Ovary (tissue), 9 donors: ENCODE results near the gene OCA2. TPM values are rescaled to one million over a fixed set of nuclear protein-coding genes. Genes with fewer than 3 reads are reported as not detected.
"Not testable (repeated sequence)": the region's sequence is repeated elsewhere in the genome, so short reads cannot be mapped to it uniquely, and the experiment has no call there.

Experiments used
- DNase-seq, 5 donors: peaks; one replicate each; pipeline ENCODE4 v3.0.0-alpha.2; 2019 to 2020
- H3K27ac ChIP-seq, 2 donors: fragments of 200-600 bp; one replicate each; pipeline versions ENCODE4 v1.5.1 to v1.8.0; 2019 to 2022
- H3K27me3 ChIP-seq: fragments of 200-600 bp; one replicate; pipeline ENCODE4 v1.8.0; 2022
- H3K36me3 ChIP-seq: fragments of 200-600 bp; sonication (generic); one replicate; pipeline ENCODE4 v1.5.1; 2019
- H3K4me1 ChIP-seq: one replicate; pipeline ENCODE4 v1.8.1; 2013; ENCODE audit warnings: mild to moderate bottlenecking, moderate library complexity; ENCODE audit not compliant: insufficient read depth
- H3K4me3 ChIP-seq: fragments of 200-600 bp; sonication (generic); one replicate; pipeline ENCODE4 v1.5.1; 2017
- H3K9me3 ChIP-seq, 2 donors: fragments of 200-600 bp in 1 of 2; sonication (generic) in 1 of 2; one replicate each; pipeline versions ENCODE4 v1.5.1 to v1.8.1; 2013 to 2019; ENCODE audit warnings: mild to moderate bottlenecking in 1 of 2, moderate library complexity in 1 of 2
- CTCF ChIP-seq, 3 donors: fragments of 450-650 bp in 2 of 3; fragments of 200-600 bp in 1 of 3; IDR thresholded peaks; one replicate each; pipeline versions ENCODE4 v1.5.1 to v1.8.0; 2016 to 2022; ENCODE audit warnings: antibody characterized with exemption in 3 of 3, mild to moderate bottlenecking in 1 of 3
- EP300 ChIP-seq: sonication (generic); formaldehyde crosslinking; IDR thresholded peaks from one replicate; pipeline ENCODE4 v1.6.1; 2017; ENCODE audit warnings: antibody characterized with exemption
- POLR2A ChIP-seq: fragments of 450-650 bp; IDR thresholded peaks from one replicate; pipeline ENCODE4 v1.6.1; 2017; ENCODE audit warnings: antibody characterized with exemption, mild to moderate bottlenecking, moderate library complexity
- WGBS, 3 donors: extraction: QIAGEN DNeasy Blood & Tissue Kit in 1 of 3; methylation state at CpG; one replicate each; pipeline versions ENCODE4 v1.1.5 to v1.1.7; 2013 to 2017; 5-methylcytosine and 5-hydroxymethylcytosine counted together
- intact Hi-C, 4 donors: fragments of 100-400 bp; cut with DNase I; formaldehyde crosslinking; loops; one replicate each; pipeline versions ENCODE4 v1.11.0 to v1.15.1; 2022 to 2023
- polyA plus RNA-seq, 2 donors: library from polyadenylated mRNA; stranded (reverse); fragments of 200-250 nt in 1 of 2; fragments of 350-450 nt in 1 of 2; fragmentation: Illumina TruSeq in 1 of 2; extraction: RNeasy Lipid Tissue Mini Kit (QIAGEN cat#74804) in 1 of 2; gene quantifications; one replicate each; pipeline ENCODE4 v1.2.3, GENCODE V29; 2013 to 2014
- total RNA-seq, 7 donors: library from RNA; depleted of rRNA in 2 of 7; stranded (reverse); fragments of >200 nt in 2 of 7; fragmentation: NEBNext Ultra II Directional in 3 of 7; extraction: Animal tissue kit (Norgen Biotek cat#: 25700) in 3 of 7; gene quantifications; one replicate each; pipeline versions ENCODE4 v1.1.0 to v1.2.4, GENCODE V29; 2016 to 2023
- donor health status: DM: no; HTN: no; CAD: no; lungs with moderate emphysema.
- donor health status: DM: no; HTN: no; CAD: no.
- donor health status: Bipolar disorder and iron deficiency.
- donor health status: DM: yes; HTN: yes; CAD: no.
- donor health status: DM: no; HTN: no; CAD: no.
- donor health status: DM: yes; HTN: yes; CAD: no.

OCA2 gene
- total and polyA plus RNA-seq, 9 donors: 0.31 to 3.5 (median 0.68) TPM; not detected in 1

- no peaks in the 10 kb centered on the region for H3K27me3 ChIP-seq
- 91 to 94% (median 94%) methylated on average over 7 of the region's 7 CpGs for WGBS, 3 donors
- no peaks in the 10 kb centered on the region for H3K9me3 ChIP-seq
- H3K4me3 ChIP-seq: no peak overlapping the region
- no peak for DNase-seq
- TF ChIP-seq POLR2A (no peak), CTCF (IDR thresholded peaks at IDR 0.05) (no peak), EP300 (no peak)
- no peak overlapping the region for H3K27ac ChIP-seq
- intact Hi-C loops: no loop called here
- H3K36me3 ChIP-seq: no peaks in the 10 kb centered on the region
- H3K4me1 ChIP-seq: no peaks in the 10 kb centered on the region
Measured at GRCh38 chr15:28013480-28013879, 85.6 kb downstream of the OCA2 start.

- H3K27me3 ChIP-seq: no peaks in the 10 kb centered on the region
- H3K27ac ChIP-seq: no peak overlapping the region
- H3K9me3 ChIP-seq: no peaks in the 10 kb centered on the region
- TF ChIP-seq POLR2A: no peak
- intact Hi-C loops: no loop called here
- WGBS, 3 donors: 81 to 84% (median 83%) methylated on average over 4 of the region's 4 CpGs
- H3K4me3 ChIP-seq: no peak overlapping the region
- no peak for DNase-seq
- H3K36me3 ChIP-seq: no peaks in the 10 kb centered on the region
- H3K4me1 ChIP-seq: no peaks in the 10 kb centered on the region
Measured at GRCh38 chr15:28012231-28012630, 86.9 kb downstream of the OCA2 start.

GRCh38 chr15:28008175-28008574 lies 90.9 kb downstream of the OCA2 start:
- H3K4me3 ChIP-seq, H3K36me3 ChIP-seq, H3K9me3 ChIP-seq, intact Hi-C loops, H3K27me3 ChIP-seq, H3K27ac ChIP-seq, DNase-seq, H3K4me1 ChIP-seq: not testable (repeated sequence)
- WGBS, 3 donors: 84 to 87% (median 84%) methylated on average over 2 of the region's 2 CpGs

GRCh38 chr15:28006116-28006905 lies 92.8 kb downstream of the OCA2 start:
- Histone ChIP-seq H3K27me3 (no peaks in the 10 kb centered on the region), H3K4me3 (no peak overlapping the region), H3K9me3 (no peaks in the 10 kb centered on the region), H3K4me1 (no peaks in the 10 kb centered on the region), H3K36me3 (no peaks in the 10 kb centered on the region), H3K27ac (no peak overlapping the region)
- WGBS, 3 donors: 75 to 85% (median 79%) methylated on average over 9 of the region's 9 CpGs
- intact Hi-C loops: no loop called here
- TF ChIP-seq EP300: no peak
- TF ChIP-seq POLR2A: no peak
- no peak for TF ChIP-seq CTCF (IDR thresholded peaks at IDR 0.05)
- no peak for DNase-seq

GRCh38 chr15:28005004-28005527 lies 94.0 kb downstream of the OCA2 start:
- no peaks in the 10 kb centered on the region for H3K36me3 ChIP-seq
- H3K4me3 ChIP-seq: no peak overlapping the region
- 84 to 91% (median 85%) methylated on average over 15 of the region's 15 CpGs for WGBS, 3 donors
- H3K4me1 ChIP-seq: no peaks in the 10 kb centered on the region
- no peak for DNase-seq
- no peaks in the 10 kb centered on the region for H3K27me3 ChIP-seq
- intact Hi-C loops: no loop called here
- no peaks in the 10 kb centered on the region for H3K9me3 ChIP-seq
- TF ChIP-seq CTCF (IDR thresholded peaks at IDR 0.05): no peak
- no peak for TF ChIP-seq EP300
- no peak overlapping the region for H3K27ac ChIP-seq
